Stomach (tissue), 4 donors: Measurements from ENCODE around the gene C19orf12.

Experiments
- CTCF ChIP-seq, 7 experiments: fragments of 450-650 bp in 4 of 7; fragments of 200-600 bp in 3 of 7; sonication (generic) in 3 of 7; IDR thresholded peaks; one replicate each; pipeline ENCODE4 v1.5.1; 2016 to 2019; ENCODE audit warnings: antibody characterized with exemption in 7 of 7, control low read depth in 2 of 7, mild to moderate bottlenecking in 1 of 7
- EP300 ChIP-seq: sonication (generic); formaldehyde crosslinking; IDR thresholded peaks from one replicate; pipeline ENCODE4 v1.6.1; 2017; ENCODE audit warnings: antibody characterized with exemption
- POLR2A ChIP-seq, 4 donors: fragments of 450-650 bp; IDR thresholded peaks; one replicate each; pipeline ENCODE4 v1.6.1; 2016; ENCODE audit warnings: antibody characterized with exemption in 4 of 4, control low read depth in 2 of 4, mild to moderate bottlenecking in 1 of 4, moderate library complexity in 1 of 4
- POLR2AphosphoS5 ChIP-seq, 3 donors: sonication (generic); formaldehyde crosslinking; IDR thresholded peaks; one replicate each; pipeline ENCODE4 v1.6.1; 2016; ENCODE audit warnings: antibody characterized with exemption in 3 of 3

GRCh38 chr19:29673451-29674371 is 41.4 kb downstream of the C19orf12 start:
- TF ChIP-seq CTCF (IDR thresholded peaks at IDR 0.05) (no peak), POLR2AphosphoS5 (IDR thresholded peaks at IDR 0.05) (no peak), POLR2A (IDR thresholded peaks at IDR 0.05) (no peak), EP300 (no peak)
